ENCODE results near the gene ZFHX3.

DNA sequence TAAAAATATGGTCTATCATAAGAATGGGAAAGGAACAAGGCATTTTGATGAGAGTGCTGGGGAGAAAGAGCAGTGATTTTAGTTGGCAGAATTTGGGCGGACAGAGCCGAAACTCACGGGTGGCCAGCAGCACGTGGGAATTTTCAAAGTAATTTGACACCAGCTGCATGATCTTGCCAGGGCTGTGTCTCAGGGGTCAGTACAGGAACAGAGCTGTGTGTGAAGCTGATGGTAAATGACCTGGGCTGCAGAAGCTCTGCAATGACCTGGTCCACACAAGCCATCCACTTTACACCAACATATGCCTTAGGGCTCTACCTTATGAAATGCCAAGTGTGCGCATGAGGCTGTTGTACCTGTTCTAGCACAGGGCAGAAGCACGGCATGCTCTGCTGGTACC is 112.0 kb downstream of the ZFHX3 start:
- TF ChIP-seq BHLHE40 (IDR thresholded peaks at IDR 0.05; ENCODE audit: borderline replicate concordance) = no peak
- TF ChIP-seq PKNOX1 (IDR thresholded peaks at IDR 0.05) = no peak
- TF ChIP-seq NFRKB (IDR thresholded peaks at IDR 0.05) = no peak
- no peak for TF ChIP-seq TARDBP (IDR thresholded peaks at IDR 0.05)
- TF ChIP-seq SP1 (IDR thresholded peaks at IDR 0.05) = no peak
- no peak for TF ChIP-seq ZNF384 (IDR thresholded peaks at IDR 0.05)
- TF ChIP-seq LEF1 (IDR thresholded peaks at IDR 0.05; ENCODE audit: borderline replicate concordance) = no peak
- no peak for TF ChIP-seq FOXA1 (IDR thresholded peaks at IDR 0.05)
